Measurements from ENCODE around the gene ATG3.

DNA sequence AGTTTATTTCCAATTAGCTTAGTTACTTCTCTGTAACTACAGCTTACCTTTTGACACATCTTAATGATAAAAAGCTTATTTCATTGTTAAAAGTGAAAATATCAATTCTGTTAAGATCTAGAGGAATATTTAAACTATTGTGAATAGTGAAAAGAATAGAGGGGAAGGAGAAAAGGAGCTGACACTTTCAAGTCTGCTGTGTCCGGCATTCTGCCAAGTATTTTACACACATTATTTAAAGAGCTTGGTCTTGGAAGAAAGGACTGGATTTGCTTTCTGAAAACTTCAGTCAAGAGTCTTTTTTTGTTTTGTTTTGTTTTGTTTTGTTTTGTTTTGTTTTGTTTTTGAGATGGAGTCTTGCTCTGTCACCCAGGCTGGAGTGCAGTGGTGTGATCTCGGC, 44.3 kb upstream of the ATG3 start:
- TF ChIP-seq, protein P1, sequence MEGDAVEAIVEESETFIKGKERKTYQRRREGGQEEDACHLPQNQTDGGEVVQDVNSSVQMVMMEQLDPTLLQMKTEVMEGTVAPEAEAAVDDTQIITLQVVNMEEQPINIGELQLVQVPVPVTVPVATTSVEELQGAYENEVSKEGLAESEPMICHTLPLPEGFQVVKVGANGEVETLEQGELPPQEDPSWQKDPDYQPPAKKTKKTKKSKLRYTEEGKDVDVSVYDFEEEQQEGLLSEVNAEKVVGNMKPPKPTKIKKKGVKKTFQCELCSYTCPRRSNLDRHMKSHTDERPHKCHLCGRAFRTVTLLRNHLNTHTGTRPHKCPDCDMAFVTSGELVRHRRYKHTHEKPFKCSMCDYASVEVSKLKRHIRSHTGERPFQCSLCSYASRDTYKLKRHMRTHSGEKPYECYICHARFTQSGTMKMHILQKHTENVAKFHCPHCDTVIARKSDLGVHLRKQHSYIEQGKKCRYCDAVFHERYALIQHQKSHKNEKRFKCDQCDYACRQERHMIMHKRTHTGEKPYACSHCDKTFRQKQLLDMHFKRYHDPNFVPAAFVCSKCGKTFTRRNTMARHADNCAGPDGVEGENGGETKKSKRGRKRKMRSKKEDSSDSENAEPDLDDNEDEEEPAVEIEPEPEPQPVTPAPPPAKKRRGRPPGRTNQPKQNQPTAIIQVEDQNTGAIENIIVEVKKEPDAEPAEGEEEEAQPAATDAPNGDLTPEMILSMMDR (conservative IDR thresholded peaks at IDR 0.05; ENCODE audit: low read depth in 2 of 2): no peak
- TF ChIP-seq EZH2phosphoT487 (IDR thresholded peaks at IDR 0.05; ENCODE audit: unreplicated experiment) (no peak), POLR2AphosphoS5 (IDR thresholded peaks at IDR 0.05; ENCODE audit: low read depth) (no peak)
- TF ChIP-seq, protein P2, sequence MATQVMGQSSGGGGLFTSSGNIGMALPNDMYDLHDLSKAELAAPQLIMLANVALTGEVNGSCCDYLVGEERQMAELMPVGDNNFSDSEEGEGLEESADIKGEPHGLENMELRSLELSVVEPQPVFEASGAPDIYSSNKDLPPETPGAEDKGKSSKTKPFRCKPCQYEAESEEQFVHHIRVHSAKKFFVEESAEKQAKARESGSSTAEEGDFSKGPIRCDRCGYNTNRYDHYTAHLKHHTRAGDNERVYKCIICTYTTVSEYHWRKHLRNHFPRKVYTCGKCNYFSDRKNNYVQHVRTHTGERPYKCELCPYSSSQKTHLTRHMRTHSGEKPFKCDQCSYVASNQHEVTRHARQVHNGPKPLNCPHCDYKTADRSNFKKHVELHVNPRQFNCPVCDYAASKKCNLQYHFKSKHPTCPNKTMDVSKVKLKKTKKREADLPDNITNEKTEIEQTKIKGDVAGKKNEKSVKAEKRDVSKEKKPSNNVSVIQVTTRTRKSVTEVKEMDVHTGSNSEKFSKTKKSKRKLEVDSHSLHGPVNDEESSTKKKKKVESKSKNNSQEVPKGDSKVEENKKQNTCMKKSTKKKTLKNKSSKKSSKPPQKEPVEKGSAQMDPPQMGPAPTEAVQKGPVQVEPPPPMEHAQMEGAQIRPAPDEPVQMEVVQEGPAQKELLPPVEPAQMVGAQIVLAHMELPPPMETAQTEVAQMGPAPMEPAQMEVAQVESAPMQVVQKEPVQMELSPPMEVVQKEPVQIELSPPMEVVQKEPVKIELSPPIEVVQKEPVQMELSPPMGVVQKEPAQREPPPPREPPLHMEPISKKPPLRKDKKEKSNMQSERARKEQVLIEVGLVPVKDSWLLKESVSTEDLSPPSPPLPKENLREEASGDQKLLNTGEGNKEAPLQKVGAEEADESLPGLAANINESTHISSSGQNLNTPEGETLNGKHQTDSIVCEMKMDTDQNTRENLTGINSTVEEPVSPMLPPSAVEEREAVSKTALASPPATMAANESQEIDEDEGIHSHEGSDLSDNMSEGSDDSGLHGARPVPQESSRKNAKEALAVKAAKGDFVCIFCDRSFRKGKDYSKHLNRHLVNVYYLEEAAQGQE (IDR thresholded peaks at IDR 0.05; ENCODE audit: unreplicated experiment): no peak

All from GM23338 (cell line).